HG03520 (cell line): ENCODE results near the gene ARHGAP8.
"Not testable (repeated sequence)": the region's sequence is repeated elsewhere in the genome, so short reads cannot be mapped to it uniquely, and the experiment has no call there.

Experiments
- ATAC-seq: cut with Tn5 transposase; IDR thresholded peaks from one replicate; pipeline ENCODE4 v1.9.1; 2021; ENCODE audit warnings: mild to moderate bottlenecking, moderate library complexity; ENCODE audit not compliant: unreplicated experiment

ARHGAP8 gene

DNA sequence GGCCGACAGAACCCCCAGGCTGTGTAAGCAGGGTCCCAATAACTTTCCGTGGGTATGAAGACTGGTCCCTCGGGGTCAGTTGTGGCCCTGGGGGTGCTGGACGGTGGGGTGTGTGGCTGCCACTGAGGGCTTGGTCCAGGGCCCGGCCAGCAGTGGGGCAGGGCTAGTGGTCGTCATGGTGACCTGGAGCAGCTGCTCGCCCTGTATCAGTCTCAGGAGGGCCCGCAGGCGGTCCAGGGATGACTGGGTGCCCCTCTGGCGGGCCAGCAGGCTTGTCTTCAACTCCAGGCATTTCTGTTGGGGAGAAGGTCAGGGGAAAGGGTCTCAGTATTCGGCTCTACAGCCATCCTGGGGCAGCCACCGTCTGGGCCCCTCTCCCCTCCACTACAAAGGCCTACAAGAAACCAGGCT is 130.6 kb downstream of the ARHGAP8 start:
- no peak for ATAC-seq

- no peak for ATAC-seq
Measured at GRCh38 chr22:44884562-44884961, 132.2 kb downstream of the ARHGAP8 start.

DNA sequence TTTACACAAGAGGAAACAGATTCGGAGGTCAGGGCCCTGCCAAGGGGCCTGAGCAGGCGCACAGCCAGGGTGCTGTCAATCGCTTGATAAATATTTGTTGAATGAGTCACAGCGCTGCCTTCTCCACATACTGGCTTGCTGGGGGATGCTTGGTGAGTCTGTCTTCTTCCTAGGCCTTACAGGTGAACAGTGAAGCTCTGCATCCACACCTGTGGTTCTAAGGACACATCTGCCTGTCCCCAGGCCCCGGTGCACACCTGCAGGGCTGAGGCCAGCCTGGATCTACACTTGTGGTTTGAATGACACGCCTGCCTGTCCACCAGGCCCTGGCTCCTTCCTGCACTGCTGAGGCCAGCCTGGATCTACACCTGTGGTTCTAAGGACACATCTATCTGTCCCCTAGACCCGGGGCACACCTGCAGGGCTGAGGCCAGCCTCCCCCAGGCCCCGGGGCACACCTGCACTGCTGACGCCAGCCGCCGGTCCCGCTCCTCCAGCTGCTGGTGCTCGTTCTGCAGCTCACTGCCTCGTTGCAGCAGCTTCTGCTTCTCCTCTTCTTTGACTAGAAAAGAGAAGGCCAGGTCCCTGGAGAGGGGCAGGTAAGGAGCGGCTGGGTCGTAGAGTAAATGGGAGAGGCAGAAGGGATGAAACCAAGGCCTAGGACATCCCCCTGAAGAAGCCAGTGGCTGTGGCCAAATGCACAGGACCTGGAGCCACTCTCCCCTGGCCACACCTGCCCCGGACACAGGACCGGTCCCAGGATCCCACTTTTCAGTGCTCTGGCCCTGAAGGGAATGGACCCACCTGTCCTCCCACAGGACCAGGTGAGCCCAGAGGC is 132.8 kb downstream of the ARHGAP8 start:
- ATAC-seq, result no peak

DNA sequence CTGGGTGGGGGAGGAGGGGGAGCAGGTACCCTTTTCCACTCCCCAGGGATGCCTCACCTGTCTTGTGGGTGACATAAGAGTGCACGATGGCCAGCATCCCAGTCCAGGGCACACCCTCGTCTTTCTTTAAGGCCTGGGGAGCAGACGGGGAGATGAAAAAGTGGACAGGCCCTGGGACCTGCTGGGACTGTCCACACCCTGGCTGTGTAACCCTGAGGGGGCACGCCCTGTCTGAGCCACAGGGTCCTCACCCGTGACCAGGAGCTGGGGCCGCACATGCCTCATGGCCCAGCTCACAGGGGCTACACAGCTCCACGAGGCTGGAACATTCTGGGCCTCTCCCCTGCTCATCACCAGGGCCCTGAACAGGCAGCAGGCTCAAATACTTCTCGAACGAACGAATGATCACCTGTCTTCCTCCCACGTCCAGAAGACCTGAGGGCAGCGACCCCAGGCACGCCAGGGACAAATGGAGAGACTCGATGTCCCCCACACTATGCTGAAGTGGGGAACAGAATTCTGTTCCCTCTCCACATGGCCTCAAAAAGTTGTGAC is 133.5 kb downstream of the ARHGAP8 start:
- ATAC-seq, result no peak

GRCh38 chr22:44887941-44888366 is 135.6 kb downstream of the ARHGAP8 start:
- ATAC-seq, result no peak

DNA sequence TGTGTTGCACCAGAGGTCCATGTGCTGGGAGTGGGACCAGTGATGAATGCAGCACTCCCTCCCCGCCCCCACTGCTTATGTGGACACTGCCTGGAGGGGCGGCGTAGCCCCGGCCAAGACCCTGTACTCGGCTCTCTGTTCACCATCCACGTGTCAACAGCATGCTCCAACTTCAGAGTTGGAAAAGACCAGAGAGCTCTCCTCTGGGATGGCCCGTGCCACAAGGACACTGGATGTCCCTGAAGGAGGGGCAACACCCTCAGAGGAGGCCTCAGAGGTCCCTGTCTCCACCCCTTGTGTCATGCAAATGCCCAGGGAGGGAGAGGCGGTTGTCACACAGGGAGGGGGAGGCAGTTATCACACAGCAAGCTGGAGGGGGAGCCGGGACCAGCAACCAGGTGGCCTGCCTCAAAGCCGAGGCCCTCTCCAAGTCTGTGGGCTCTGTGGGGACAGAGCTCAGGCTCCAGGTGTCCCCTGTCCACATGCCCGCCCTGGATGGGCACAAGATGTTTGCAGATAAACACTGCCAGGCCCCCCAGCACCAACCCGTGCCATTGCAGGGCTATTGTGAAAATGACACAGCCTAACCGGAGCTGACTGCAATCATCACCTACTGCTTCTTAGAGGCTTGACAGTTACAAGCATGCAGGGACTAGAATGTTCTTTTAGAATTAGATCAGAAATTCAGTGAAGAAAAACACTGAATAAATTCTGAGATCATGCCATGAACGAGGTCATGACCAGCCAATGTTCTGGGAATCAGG is 136.3 kb downstream of the ARHGAP8 start:
- no peak for ATAC-seq

- no peak for ATAC-seq
Measured at GRCh38 chr22:44889255-44889878, 137.0 kb downstream of the ARHGAP8 start.

DNA sequence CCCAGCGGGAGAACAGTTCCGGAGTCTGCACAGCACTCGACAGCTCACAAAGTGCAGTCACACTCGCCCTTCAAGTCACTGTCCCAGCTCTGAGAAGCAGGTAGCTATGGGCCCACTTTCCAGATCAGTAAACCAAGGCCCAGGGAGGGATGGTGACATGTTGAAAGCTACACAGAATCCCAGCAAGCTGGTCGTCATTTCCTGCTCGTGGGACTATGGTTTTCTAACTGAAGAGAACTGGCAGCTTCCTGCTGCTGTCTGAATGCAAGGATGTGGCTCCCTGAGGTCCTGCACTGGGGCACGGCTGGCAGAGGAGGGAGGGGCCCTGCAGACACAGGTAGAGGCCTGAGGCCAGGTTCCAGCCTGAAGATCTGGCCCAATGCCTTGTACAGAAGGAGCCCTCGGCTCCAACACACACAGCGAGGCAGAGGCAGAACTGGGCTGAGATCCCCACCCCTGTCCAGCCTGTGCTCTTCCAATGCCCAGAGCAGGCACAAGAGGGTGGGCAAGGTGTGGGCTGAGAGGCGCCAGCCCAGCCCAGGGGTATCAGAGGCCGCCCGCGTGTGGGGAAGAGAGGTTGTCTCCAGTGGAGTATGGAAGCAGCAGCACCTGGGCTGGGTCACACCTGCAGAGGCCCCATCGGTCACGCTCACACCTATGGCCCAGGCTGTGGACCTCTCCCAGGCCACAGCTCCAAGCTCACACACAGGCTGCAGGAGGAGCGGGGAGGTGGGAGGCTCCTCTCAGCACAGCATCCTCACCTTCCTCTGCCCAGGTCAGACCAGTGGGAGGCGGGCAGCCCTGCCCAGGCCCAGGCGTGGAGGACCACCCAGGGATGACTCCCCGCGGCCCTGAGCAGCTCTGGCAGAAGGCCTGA is 138.3 kb downstream of the ARHGAP8 start:
- ATAC-seq, result no peak

DNA sequence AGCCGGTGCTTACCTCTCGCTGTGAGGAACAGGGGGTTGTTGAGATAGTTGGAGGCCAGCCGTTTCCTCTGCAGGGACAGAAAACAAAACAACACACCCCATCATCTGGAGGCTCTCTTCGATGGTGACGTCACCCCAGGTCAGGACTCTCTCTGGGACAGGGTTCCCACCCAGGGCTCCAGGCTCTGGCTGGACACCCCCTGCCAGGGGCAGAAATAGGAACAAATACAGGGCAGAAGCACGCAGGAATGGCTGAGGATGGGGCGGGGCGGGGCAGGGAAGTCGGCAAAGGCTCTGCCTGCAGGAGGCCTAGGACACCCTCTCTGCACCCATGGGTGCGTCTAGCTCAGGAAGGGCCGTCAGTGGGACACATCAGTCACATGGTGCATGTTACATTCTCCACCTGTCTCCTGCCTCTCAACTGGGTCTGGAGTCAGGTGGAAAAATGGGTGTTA is 138.9 kb downstream of the ARHGAP8 start:
- ATAC-seq, result no peak

DNA sequence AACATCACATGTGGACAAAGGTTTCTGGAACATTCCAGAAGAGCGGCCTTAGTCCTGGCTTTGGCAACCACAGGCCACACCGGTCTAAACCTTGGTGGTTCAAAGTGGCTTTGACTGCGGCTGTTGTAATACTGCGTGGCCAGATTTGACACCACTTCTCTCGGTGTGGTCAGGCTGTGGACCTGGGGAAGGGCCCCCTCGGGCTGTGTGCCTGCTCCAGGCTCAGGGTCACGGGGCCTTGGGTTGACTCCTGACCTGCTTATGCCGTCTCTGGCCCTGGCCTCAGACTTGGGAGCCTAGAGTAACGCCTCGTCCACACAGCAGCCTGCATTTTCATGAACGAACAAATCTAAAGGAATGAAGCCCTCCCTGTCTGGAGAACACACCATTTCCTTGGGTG is 139.4 kb downstream of the ARHGAP8 start:
- no peak for ATAC-seq

GRCh38 chr22:44892243-44892642 is 139.9 kb downstream of the ARHGAP8 start:
- ATAC-seq, result no peak

- no peak for ATAC-seq
Measured at GRCh38 chr22:44892803-44893730, 140.7 kb downstream of the ARHGAP8 start.

- no peak for ATAC-seq
Measured at GRCh38 chr22:44893731-44894080, 141.3 kb downstream of the ARHGAP8 start.

DNA sequence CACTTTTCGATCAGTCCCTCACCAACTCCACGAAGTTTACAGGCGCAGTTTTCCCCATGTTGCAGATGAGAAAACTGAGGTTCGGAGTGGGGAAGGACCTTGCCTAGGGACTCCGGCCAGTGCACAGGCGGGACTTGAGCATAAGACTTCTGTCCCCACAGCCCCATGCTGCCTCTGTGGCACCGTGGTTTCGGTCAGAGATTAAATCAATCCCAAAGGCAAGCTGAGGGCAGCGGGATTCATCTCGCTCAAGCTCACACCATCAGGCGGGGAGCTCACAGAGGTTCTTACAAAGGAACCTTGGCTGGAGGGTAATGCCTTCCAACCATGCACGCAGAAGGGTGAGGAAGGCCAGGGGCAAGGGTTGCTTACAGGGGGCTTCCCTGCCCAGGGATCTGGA is 141.9 kb downstream of the ARHGAP8 start:
- ATAC-seq, result no peak

- no peak for ATAC-seq
Measured at GRCh38 chr22:44894782-44895181, 142.4 kb downstream of the ARHGAP8 start.

DNA sequence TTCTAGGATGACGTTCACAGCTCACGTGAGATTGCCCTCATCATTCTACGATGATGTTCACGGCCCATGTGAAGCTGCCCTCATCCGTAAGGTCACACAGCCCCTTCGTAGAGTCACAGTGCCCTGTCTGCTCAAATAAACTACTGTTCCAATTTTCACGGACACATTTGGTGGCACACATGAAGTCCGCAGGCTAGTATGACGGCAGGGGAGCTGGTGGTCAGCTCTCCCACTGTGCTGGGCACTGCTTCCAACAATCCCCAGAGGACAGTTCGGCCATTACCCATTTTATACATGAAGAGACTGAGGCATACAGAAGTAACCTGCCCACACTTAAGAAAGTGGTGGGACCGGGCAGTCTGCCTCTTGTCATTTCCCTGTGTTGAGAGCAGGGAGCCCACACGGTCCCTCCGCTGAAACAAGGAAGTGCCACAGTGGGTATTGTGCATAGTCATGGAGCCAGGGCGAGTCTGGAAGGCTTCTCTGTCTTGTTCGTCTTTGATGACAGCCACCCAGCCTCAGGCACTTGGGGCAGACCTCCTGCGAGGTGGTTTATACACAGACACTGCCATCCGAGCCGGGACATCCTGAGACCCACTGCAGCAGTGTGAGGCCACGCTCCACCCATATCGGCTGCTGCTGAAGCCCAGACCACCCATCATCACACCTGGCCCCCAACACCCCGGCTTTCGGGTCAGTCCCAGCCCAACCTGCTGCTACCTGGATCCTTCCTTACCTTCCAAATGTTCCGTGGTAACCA is 143.1 kb downstream of the ARHGAP8 start:
- no peak for ATAC-seq

DNA sequence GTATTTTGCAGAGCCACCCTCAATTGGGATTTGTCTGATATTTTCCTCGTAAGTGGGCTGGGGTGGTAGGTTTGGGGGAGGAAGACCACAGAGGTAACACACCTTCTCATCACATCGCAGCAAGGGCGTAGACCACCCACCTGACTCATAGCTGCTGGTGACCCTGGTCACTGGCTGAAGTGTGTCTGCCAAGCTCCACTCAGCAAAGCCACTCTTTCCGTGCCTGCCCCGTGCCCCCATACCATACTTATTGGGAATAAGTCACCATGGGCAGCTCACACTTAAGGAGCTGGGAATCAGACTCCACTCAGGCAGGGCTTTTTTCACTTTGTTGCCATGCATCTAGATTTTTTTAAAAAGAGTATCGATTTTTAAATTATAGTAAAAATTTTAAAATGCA is 145.9 kb downstream of the ARHGAP8 start:
- no peak for ATAC-seq

DNA sequence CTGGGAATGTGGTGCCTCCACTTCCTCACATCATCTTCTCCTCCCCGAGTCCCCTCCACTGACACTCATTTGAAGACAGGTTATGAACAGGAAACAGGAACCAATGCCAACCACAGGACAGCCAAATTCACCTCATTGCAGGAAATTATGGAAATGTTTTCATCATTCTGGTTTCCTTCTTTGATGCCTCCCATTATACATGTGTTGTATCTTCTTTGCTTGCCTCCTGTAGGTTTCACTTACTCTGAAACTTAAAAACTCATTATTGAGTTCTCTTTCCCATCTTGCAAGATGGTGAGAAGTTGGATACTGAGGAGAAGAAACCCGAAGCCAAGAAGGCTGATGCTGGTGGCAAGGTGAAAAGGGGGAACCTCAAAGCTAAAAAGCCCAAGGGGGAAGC is 148.9 kb downstream of the ARHGAP8 start:
- ATAC-seq, result no peak

DNA sequence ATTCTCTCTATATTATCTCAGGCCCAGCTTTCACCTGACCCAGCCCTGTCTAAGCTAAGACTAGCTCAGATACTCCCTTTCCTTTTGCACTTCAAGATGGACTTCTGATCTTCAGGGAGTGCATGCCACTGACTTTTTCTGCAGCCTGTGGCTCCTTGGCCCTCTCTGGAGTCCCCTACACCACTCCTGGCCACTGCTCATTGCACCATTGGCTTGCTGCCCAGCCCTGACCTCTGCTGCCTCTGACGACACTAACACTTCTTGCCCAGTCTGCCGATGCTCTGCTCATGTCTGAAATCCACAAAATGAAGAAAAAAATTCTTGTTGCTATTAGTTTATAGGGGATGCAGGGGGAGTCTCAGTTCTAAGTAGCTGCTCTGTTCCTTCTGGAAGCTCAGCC is 150.8 kb downstream of the ARHGAP8 start:
- not testable (repeated sequence) for ATAC-seq
